KOPT-K1 (cell line): ENCODE data around the gene REPS2.
"Not testable (repeated sequence)": the region's sequence is repeated elsewhere in the genome, so short reads cannot be mapped to it uniquely, and the experiment has no call there.

Experiments used
- H3K27ac ChIP-seq: fragments of 200-600 bp; sonication (generic); 2 replicates; pipeline ENCODE4 v1.5.1; 2016; ENCODE audit warnings: antibody characterized with exemption, mild to moderate bottlenecking, low read depth, low read length; ENCODE audit not compliant: poor library complexity, severe bottlenecking
- H3K36me3 ChIP-seq: fragments of 200-600 bp; sonication (generic); 2 replicates; pipeline ENCODE4 v1.5.1; 2017; ENCODE audit warnings: antibody characterized with exemption, mild to moderate bottlenecking, low read length, moderate library complexity; ENCODE audit not compliant: insufficient read depth
- H3K9me3 ChIP-seq: fragments of 200-600 bp; sonication (generic); 2 replicates; pipeline ENCODE4 v1.5.1; 2017; ENCODE audit warnings: antibody characterized with exemption, low read length, mild to moderate bottlenecking; ENCODE audit not compliant: insufficient read depth, poor library complexity, severe bottlenecking

The REPS2 gene

GRCh38 chrX:16946971-16947562, 609 bp downstream of the REPS2 start:
- H3K36me3 ChIP-seq, result no peaks in the 10 kb centered on the region
- no peak overlapping the region for H3K27ac ChIP-seq
- H3K9me3 ChIP-seq, result no peaks in the 10 kb centered on the region

GRCh38 chrX:16950423-16950822, 4.0 kb downstream of the REPS2 start:
- Histone ChIP-seq H3K27ac (no peak overlapping the region), H3K36me3 (no peaks in the 10 kb centered on the region)

GRCh38 chrX:16953606-16954211, 7.3 kb downstream of the REPS2 start:
- Histone ChIP-seq H3K36me3 (no peaks in the 10 kb centered on the region), H3K9me3 (no peaks in the 10 kb centered on the region), H3K27ac (no peak overlapping the region)

More at GRCh38 chrX:16950423-16950822, 4.0 kb downstream of the REPS2 start:
- no peaks in the 10 kb centered on the region for H3K9me3 ChIP-seq

GRCh38 chrX:16957751-16958150, 11.3 kb downstream of the REPS2 start:
- Histone ChIP-seq H3K9me3 (no peaks in the 10 kb centered on the region), H3K36me3 (no peaks in the 10 kb centered on the region), H3K27ac (no peak overlapping the region)

GRCh38 chrX:16958356-16958755, 11.9 kb downstream of the REPS2 start:
- no peaks in the 10 kb centered on the region for H3K9me3 ChIP-seq
- no peaks in the 10 kb centered on the region for H3K36me3 ChIP-seq
- H3K27ac ChIP-seq, result no peak overlapping the region

- H3K9me3 ChIP-seq, H3K36me3 ChIP-seq, H3K27ac ChIP-seq: not testable (repeated sequence)
Measured at GRCh38 chrX:16962661-16963060, 16.2 kb downstream of the REPS2 start.

GRCh38 chrX:16963216-16963615, 16.8 kb downstream of the REPS2 start:
- Histone ChIP-seq H3K36me3 (no peaks in the 10 kb centered on the region), H3K27ac (no peak overlapping the region), H3K9me3 (no peaks in the 10 kb centered on the region)

- H3K36me3 ChIP-seq, result not testable (repeated sequence)
Measured at GRCh38 chrX:16964976-16965375, 18.5 kb downstream of the REPS2 start.

GRCh38 chrX:16966752-16967448, 20.4 kb downstream of the REPS2 start:
- Histone ChIP-seq H3K36me3 (no peaks in the 10 kb centered on the region), H3K27ac (no peak overlapping the region)

More at GRCh38 chrX:16964976-16965375, 18.5 kb downstream of the REPS2 start:
- not testable (repeated sequence) for H3K27ac ChIP-seq, H3K9me3 ChIP-seq

GRCh38 chrX:16968753-16969152, 22.3 kb downstream of the REPS2 start:
- not testable (repeated sequence) for H3K36me3 ChIP-seq, H3K27ac ChIP-seq, H3K9me3 ChIP-seq

More at GRCh38 chrX:16966752-16967448, 20.4 kb downstream of the REPS2 start:
- no peaks in the 10 kb centered on the region for H3K9me3 ChIP-seq

- no peak overlapping the region for H3K27ac ChIP-seq
- H3K36me3 ChIP-seq, result no peaks in the 10 kb centered on the region
- H3K9me3 ChIP-seq, result no peaks in the 10 kb centered on the region
Measured at GRCh38 chrX:16970977-16971376, 24.5 kb downstream of the REPS2 start.

GRCh38 chrX:16971694-16972093, 25.2 kb downstream of the REPS2 start:
- Histone ChIP-seq H3K27ac (no peak overlapping the region), H3K36me3 (no peaks in the 10 kb centered on the region), H3K9me3 (no peaks in the 10 kb centered on the region)

GRCh38 chrX:16975233-16975632, 28.8 kb downstream of the REPS2 start:
- H3K36me3 ChIP-seq, result no peaks in the 10 kb centered on the region
- no peaks in the 10 kb centered on the region for H3K9me3 ChIP-seq
- H3K27ac ChIP-seq, result no peak overlapping the region

GRCh38 chrX:16977771-16978170, 31.3 kb downstream of the REPS2 start:
- H3K9me3 ChIP-seq, result no peaks in the 10 kb centered on the region
- H3K36me3 ChIP-seq, result no peaks in the 10 kb centered on the region
- H3K27ac ChIP-seq, result no peak overlapping the region

- Histone ChIP-seq H3K9me3 (no peaks in the 10 kb centered on the region), H3K27ac (no peak overlapping the region), H3K36me3 (no peaks in the 10 kb centered on the region)
Measured at GRCh38 chrX:16978193-16978984, 31.9 kb downstream of the REPS2 start.
